ENCODE data around the gene FANCC. TPM values are rescaled to one million over a fixed set of nuclear protein-coding genes. Genes with fewer than 3 reads are reported as not detected.
"Not testable (repeated sequence)": the region's sequence is repeated elsewhere in the genome, so short reads cannot be mapped to it uniquely, and the experiment has no call there.

Gene FANCC
- total RNA-seq, 2 experiments from 2014 or later, result 18.4 to 18.8 TPM

- no peak for DNase-seq
- CTCF ChIA-PET, result no interaction called here
- Mint-ChIP-seq H3K4me3 (no peak overlapping the region), H3K27me3 (no peaks in the 10 kb centered on the region), H3K9me3 (ENCODE audit: low read depth) (no peaks in the 10 kb centered on the region), H3K27ac (no peak overlapping the region), H3K4me1 (no peaks in the 10 kb centered on the region), H3K36me3 (peaks cover 7% of the 10 kb centered on the region)
- no peak for ATAC-seq
Measured at GRCh38 chr9:95285307-95285706, 32.2 kb downstream of the FANCC start.

GRCh38 chr9:95284162-95285080 lies 33.1 kb downstream of the FANCC start:
- CTCF ChIA-PET, result no interaction called here
- Mint-ChIP-seq H3K4me1 (no peaks in the 10 kb centered on the region), H3K4me3 (no peak overlapping the region), H3K27me3 (no peaks in the 10 kb centered on the region), H3K36me3 (peaks cover 7% of the 10 kb centered on the region), H3K9me3 (ENCODE audit: low read depth) (no peaks in the 10 kb centered on the region), H3K27ac (no peak overlapping the region)
- DNase-seq (no peak), ATAC-seq (no peak)

GRCh38 chr9:95283673-95284072 lies 33.8 kb downstream of the FANCC start:
- Mint-ChIP-seq H3K4me3 (no peak overlapping the region), H3K9me3 (ENCODE audit: low read depth) (no peaks in the 10 kb centered on the region), H3K4me1 (no peaks in the 10 kb centered on the region), H3K36me3 (peaks cover 7% of the 10 kb centered on the region), H3K27me3 (no peaks in the 10 kb centered on the region), H3K27ac (no peak overlapping the region)
- CTCF ChIA-PET, result no interaction called here
- no peak for ATAC-seq
- DNase-seq, result no peak

- no peak overlapping the region for H3K27ac Mint-ChIP-seq
Measured at GRCh38 chr9:95282332-95282731, 35.2 kb downstream of the FANCC start.

DNA sequence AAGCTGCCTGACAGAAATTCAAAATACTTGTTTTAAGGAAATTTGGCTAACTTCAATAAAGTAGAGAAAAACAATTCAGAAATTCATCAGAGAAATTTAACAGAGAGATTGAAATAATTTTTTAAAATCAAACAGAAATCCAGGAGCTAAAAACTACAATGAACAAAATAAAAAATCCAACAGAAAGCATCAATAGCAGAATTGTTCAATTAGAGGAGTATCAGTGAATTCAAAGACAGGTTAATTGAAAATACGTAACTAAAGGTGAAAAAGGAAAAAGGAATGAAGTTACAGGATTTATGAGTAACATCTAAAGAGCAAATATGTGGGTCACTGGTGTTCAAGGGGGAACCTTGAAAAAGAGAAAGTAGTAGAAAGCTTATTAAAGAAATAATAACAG lies 36.8 kb downstream of the FANCC start:
- no peak for ATAC-seq
- H3K27me3 Mint-ChIP-seq, result no peaks in the 10 kb centered on the region
- CTCF ChIA-PET, result no interaction called here

More at GRCh38 chr9:95282332-95282731, 35.2 kb downstream of the FANCC start:
- peaks cover 15% of the 10 kb centered on the region for H3K36me3 Mint-ChIP-seq
- CTCF ChIA-PET, result no interaction called here
- H3K4me1 Mint-ChIP-seq, result no peaks in the 10 kb centered on the region
- no peak overlapping the region for H3K4me3 Mint-ChIP-seq
- ATAC-seq (no peak), DNase-seq (no peak)
- no peaks in the 10 kb centered on the region for H3K9me3 Mint-ChIP-seq (ENCODE audit: low read depth)
- H3K27me3 Mint-ChIP-seq, result no peaks in the 10 kb centered on the region

GRCh38 chr9:95277509-95277908 lies 40.0 kb downstream of the FANCC start:
- no peak overlapping the region for H3K27ac Mint-ChIP-seq
- no peak for ATAC-seq
- peaks cover 10% of the 10 kb centered on the region for H3K4me1 Mint-ChIP-seq
- no peak for DNase-seq
- no peaks in the 10 kb centered on the region for H3K27me3 Mint-ChIP-seq
- CTCF ChIA-PET, result no interaction called here
- peaks cover 2% of the 10 kb centered on the region for H3K9me3 Mint-ChIP-seq (ENCODE audit: low read depth)
- no peak overlapping the region for H3K4me3 Mint-ChIP-seq
- peaks cover 30% of the 10 kb centered on the region for H3K36me3 Mint-ChIP-seq

More for the DNA sequence above, 36.8 kb downstream of the FANCC start:
- Mint-ChIP-seq H3K27ac (no peak overlapping the region), H3K9me3 (ENCODE audit: low read depth) (no peaks in the 10 kb centered on the region), H3K4me1 (no peaks in the 10 kb centered on the region), H3K36me3 (peaks cover 19% of the 10 kb centered on the region), H3K4me3 (no peak overlapping the region)
- no peak for DNase-seq

DNA sequence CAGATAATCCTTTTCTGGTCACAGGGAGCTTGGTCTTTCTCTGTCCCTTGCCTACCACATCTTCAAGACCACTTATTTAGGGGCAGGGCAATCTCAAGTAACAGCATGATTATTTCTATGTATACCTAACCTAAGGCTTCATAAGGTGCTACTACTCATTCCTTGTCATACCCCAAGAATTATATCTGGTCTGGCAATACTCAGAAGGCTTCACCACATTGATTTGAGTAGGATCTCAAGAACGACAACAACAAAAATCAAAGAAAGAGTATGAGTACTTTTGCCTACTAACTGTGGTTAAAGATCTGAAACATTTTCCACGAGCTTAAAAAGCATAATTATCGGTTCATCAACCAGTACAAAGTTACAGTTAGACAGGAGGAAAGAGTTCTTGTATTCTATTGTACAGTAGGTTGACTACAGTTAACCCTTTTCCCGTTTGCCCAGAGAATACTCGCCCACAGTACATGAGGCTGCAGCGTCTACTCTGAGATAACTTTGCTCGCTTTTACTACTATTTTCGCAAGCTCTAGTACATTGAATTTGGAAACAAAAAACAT lies 41.0 kb downstream of the FANCC start:
- CTCF ChIA-PET, result interaction anchor here (1.3 kb wide), 1 partner anchor 11 kb away, joined by 4 read pairs; no protein-coding TSS in a partner anchor
- Mint-ChIP-seq H3K4me1 (peaks cover 10% of the 10 kb centered on the region), H3K4me3 (no peak overlapping the region), H3K9me3 (ENCODE audit: low read depth) (peaks cover 2% of the 10 kb centered on the region), H3K27ac (no peak overlapping the region), H3K27me3 (no peaks in the 10 kb centered on the region), H3K36me3 (peaks cover 29% of the 10 kb centered on the region)
- ATAC-seq (no peak), DNase-seq (no peak)

GRCh38 chr9:95274160-95274559 lies 43.3 kb downstream of the FANCC start:
- DNase-seq; H3K9me3 Mint-ChIP-seq (ENCODE audit: low read depth); ATAC-seq; H3K27me3 Mint-ChIP-seq; H3K27ac Mint-ChIP-seq; H3K4me3 Mint-ChIP-seq: not testable (repeated sequence)
- peaks cover 23% of the 10 kb centered on the region for H3K36me3 Mint-ChIP-seq
- CTCF ChIA-PET, result interaction anchor here (1.4 kb wide), 1 partner anchor 106 kb away, joined by 3 read pairs; no protein-coding TSS in a partner anchor
- peaks cover 10% of the 10 kb centered on the region for H3K4me1 Mint-ChIP-seq

DNA sequence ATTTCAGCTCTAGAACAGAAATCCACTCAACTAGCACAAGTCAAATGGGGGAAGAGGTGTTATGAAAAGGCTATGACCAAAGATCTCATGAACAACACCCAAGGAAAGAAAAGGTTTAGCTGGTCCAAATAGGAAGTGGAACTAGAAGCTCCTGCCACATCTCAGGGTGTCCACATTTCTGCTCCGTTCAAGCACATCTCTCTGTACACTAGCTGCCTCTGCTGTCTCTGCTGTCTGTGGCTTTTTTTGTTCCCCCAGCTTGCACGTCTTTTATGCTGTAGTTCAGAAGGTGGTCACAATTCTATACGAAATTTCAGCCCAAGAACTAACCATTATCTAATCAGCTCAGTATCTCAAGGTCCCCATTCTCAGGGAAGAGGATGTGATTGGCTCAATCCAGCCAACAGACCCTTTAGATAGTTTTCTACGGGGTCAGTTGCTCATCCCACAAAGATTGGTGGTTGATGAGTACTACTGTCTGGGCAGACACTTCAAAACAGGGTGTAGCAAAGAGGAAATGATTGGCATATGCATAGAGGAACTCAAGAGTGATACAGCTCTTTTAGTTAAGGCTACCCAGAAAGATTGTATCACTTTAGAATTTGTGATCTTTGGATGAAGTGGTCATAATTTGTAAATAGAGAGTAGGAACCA lies 44.0 kb downstream of the FANCC start:
- no peak overlapping the region for H3K4me3 Mint-ChIP-seq
- ATAC-seq (no peak), DNase-seq (no peak)
- no peaks in the 10 kb centered on the region for H3K27me3 Mint-ChIP-seq
- peaks cover 12% of the 10 kb centered on the region for H3K4me1 Mint-ChIP-seq
- H3K27ac Mint-ChIP-seq, result no peak overlapping the region
- CTCF ChIA-PET, result interaction anchor here (1.1 to 1.4 kb wide), 2 partner anchors 84 to 105 kb away, joined by 3 read pairs; no protein-coding TSS in a partner anchor
- peaks cover 23% of the 10 kb centered on the region for H3K36me3 Mint-ChIP-seq
- peaks cover 2% of the 10 kb centered on the region for H3K9me3 Mint-ChIP-seq (ENCODE audit: low read depth)

DNA sequence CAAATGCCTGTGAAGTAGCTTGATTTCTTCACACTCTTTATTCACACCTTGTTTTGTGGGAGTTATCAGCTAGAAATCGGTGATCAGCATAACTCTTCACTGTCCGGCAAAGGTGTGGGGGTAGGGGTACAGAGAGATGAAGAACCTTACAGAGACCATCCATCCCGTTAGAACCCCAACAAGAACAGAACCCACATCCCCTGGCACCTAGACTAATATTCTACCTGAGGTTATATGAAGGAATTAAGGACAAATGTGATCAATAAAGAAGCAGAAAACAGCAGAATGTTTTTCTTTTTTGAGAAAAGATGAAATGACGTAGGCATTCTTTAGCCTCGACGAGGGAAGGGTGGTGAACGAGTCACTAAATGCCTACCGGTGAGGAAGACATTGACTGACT lies 44.7 kb downstream of the FANCC start:
- Mint-ChIP-seq H3K36me3 (peaks cover 19% of the 10 kb centered on the region), H3K27ac (no peak overlapping the region), H3K9me3 (ENCODE audit: low read depth) (peaks cover 2% of the 10 kb centered on the region), H3K4me3 (no peak overlapping the region), H3K27me3 (no peaks in the 10 kb centered on the region), H3K4me1 (peaks cover 15% of the 10 kb centered on the region)
- CTCF ChIA-PET, result interaction anchor here (1.1 kb wide), 1 partner anchor 83 kb away, joined by 3 read pairs; no protein-coding TSS in a partner anchor
- DNase-seq, result no peak
- no peak for ATAC-seq

DNA sequence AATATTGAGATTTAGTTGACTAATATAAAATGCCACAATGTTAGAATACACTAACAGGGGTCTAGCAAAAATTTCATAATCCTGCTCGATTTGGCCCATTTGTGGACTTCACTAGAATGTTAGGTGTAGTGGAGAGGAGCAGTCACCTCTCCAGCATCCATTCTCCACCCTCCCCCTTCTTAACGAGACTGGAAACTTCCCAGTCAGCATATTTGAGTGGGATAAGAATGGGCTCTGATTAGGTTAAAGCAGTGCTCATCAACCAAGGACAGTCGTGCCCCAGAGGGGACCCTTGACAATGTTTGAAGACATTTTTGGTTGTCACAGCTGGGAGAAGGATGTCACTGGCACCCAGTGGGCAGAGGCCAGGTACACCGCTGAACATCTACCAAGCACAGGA lies 46.7 kb downstream of the FANCC start:
- Mint-ChIP-seq H3K36me3 (peaks cover 13% of the 10 kb centered on the region), H3K4me3 (no peak overlapping the region), H3K27ac (no peak overlapping the region), H3K27me3 (no peaks in the 10 kb centered on the region), H3K9me3 (ENCODE audit: low read depth) (peaks cover 2% of the 10 kb centered on the region), H3K4me1 (peaks cover 31% of the 10 kb centered on the region)
- ATAC-seq (no peak), DNase-seq (no peak)
- CTCF ChIA-PET, result no interaction called here

- H3K4me3 Mint-ChIP-seq; DNase-seq; H3K27ac Mint-ChIP-seq; ATAC-seq; CTCF ChIA-PET; H3K9me3 Mint-ChIP-seq (ENCODE audit: low read depth); H3K27me3 Mint-ChIP-seq; H3K36me3 Mint-ChIP-seq: not testable (repeated sequence)
- peaks cover 38% of the 10 kb centered on the region for H3K4me1 Mint-ChIP-seq
Measured at GRCh38 chr9:95269803-95270773, 47.4 kb downstream of the FANCC start.
